WTC11 (cell line): ENCODE data around the gene PNMA6E. TPM values are rescaled to one million over a fixed set of nuclear protein-coding genes. Genes with fewer than 3 reads are reported as not detected.

Experiments used
- ATAC-seq: fragments of 200-7000 bp; cut with Tn5 transposase; 2 replicates; pipeline ENCODE4 v1.10.0; 2021; ENCODE audit warnings: mild to moderate bottlenecking, moderate library complexity
- CTCF ChIA-PET: fragments of 300-600 bp; sonication (Branson Sonifier 250); formaldehyde crosslinking; loops from one replicate; lab custom pipeline; 2021; ENCODE audit warnings: antibody characterized with exemption; lab: Charles Lee
- POLR2A ChIA-PET: fragments of 350-600 bp; sonication (Branson Sonifier 250); formaldehyde crosslinking; loops from one replicate; lab custom pipeline; 2021; ENCODE audit warnings: antibody characterized with exemption; lab: Charles Lee
- DNase-seq: peaks from one replicate; pipeline ENCODE4 v3.0.0; 2021; ENCODE audit warnings: low spot score
- H3K27ac Mint-ChIP-seq: 2 replicates; pipeline ENCODE4 v1.8.0; 2021; ENCODE audit warnings: mixed read lengths
- H3K27me3 Mint-ChIP-seq: 2 replicates; pipeline ENCODE4 v1.8.0; 2021; ENCODE audit warnings: low read depth, mild to moderate bottlenecking, moderate library complexity, mixed read lengths
- H3K36me3 Mint-ChIP-seq: 2 replicates; pipeline ENCODE4 v1.8.0; 2021; ENCODE audit warnings: mixed read lengths
- H3K4me1 Mint-ChIP-seq: 2 replicates; pipeline ENCODE4 v1.8.0; 2022; ENCODE audit warnings: mixed read lengths
- H3K4me3 Mint-ChIP-seq: 2 replicates; pipeline ENCODE4 v1.8.0; 2021; ENCODE audit warnings: mild to moderate bottlenecking, moderate library complexity, mixed read lengths
- H3K9me3 Mint-ChIP-seq: 2 replicates; pipeline ENCODE4 v1.8.0; 2021; ENCODE audit warnings: mixed read lengths
- AR ChIP-seq: fragments of 250-450 bp; sonication (Bioruptor Pico); IDR thresholded peaks from 2 replicates; pipeline ENCODE4 v1.9.0; 2021; ENCODE audit warnings: mild to moderate bottlenecking
- ATF1 ChIP-seq: sonication (generic); formaldehyde crosslinking; IDR thresholded peaks from 2 replicates; pipeline ENCODE4 v1.8.1; 2023; ENCODE audit warnings: mild to moderate bottlenecking, moderate library complexity, missing genetic modification reagents
- ATF6 ChIP-seq: sonication (generic); formaldehyde crosslinking; IDR thresholded peaks from 2 replicates; pipeline ENCODE4 v1.8.1; 2023; ENCODE audit warnings: mild to moderate bottlenecking, missing genetic modification reagents
- CREM ChIP-seq: sonication (generic); formaldehyde crosslinking; IDR thresholded peaks from 2 replicates; pipeline ENCODE4 v1.8.1; 2022; ENCODE audit warnings: mild to moderate bottlenecking, missing genetic modification reagents, moderate library complexity
- CTCF ChIP-seq: fragments of 200-600 bp; IDR thresholded peaks from 2 replicates; pipeline ENCODE4 v1.8.0; 2022; ENCODE audit warnings: antibody characterized with exemption
- FOXJ3 ChIP-seq: sonication (generic); formaldehyde crosslinking; IDR thresholded peaks from 2 replicates; pipeline ENCODE4 v1.9.0; 2021; ENCODE audit warnings: missing genetic modification reagents, mild to moderate bottlenecking, borderline replicate concordance
- HMGXB4 ChIP-seq: sonication (generic); formaldehyde crosslinking; IDR thresholded peaks from 2 replicates; pipeline ENCODE4 v1.8.1; 2023; ENCODE audit warnings: mild to moderate bottlenecking, moderate library complexity, missing genetic modification reagents
- JAZF1 ChIP-seq: fragments of 250-450 bp; sonication (Bioruptor Pico); IDR thresholded peaks from 2 replicates; pipeline ENCODE4 v1.9.0; 2021; ENCODE audit warnings: moderate library complexity, mild to moderate bottlenecking, inconsistent platforms
- KAT7 ChIP-seq: sonication (generic); formaldehyde crosslinking; IDR thresholded peaks from 2 replicates; pipeline ENCODE4 v1.8.1; 2023; ENCODE audit warnings: missing genetic modification reagents, mild to moderate bottlenecking, borderline replicate concordance
- MXD4 ChIP-seq: fragments of 250-450 bp; sonication (Bioruptor Pico); IDR thresholded peaks from 2 replicates; pipeline ENCODE4 v1.8.0; 2021; ENCODE audit warnings: mild to moderate bottlenecking, moderate library complexity, borderline replicate concordance
- NFYB ChIP-seq: sonication (generic); formaldehyde crosslinking; conservative IDR thresholded peaks from 2 replicates; pipeline ENCODE4 v1.8.0; 2022; ENCODE audit warnings: low read depth, missing genetic modification reagents
- NR1H2 ChIP-seq: sonication (generic); formaldehyde crosslinking; IDR thresholded peaks from 2 replicates; pipeline ENCODE4 v1.9.0; 2021; ENCODE audit warnings: mild to moderate bottlenecking, moderate library complexity, missing genetic modification reagents
- NR2C2 ChIP-seq: sonication (generic); formaldehyde crosslinking; IDR thresholded peaks from 2 replicates; pipeline ENCODE4 v1.8.0; 2022; ENCODE audit warnings: mild to moderate bottlenecking, missing genetic modification reagents
- PRDM15 ChIP-seq: sonication (generic); formaldehyde crosslinking; IDR thresholded peaks from 2 replicates; pipeline ENCODE4 v1.8.0; 2022; ENCODE audit warnings: missing genetic modification reagents
- PRRX2 ChIP-seq: fragments of 250-450 bp; sonication (Bioruptor Pico); IDR thresholded peaks from 2 replicates; pipeline ENCODE4 v1.8.0; 2021; ENCODE audit warnings: mild to moderate bottlenecking
- SMAD3 ChIP-seq: sonication (generic); formaldehyde crosslinking; IDR thresholded peaks from 2 replicates; pipeline ENCODE4 v1.8.0; 2022; ENCODE audit warnings: missing genetic modification reagents, mild to moderate bottlenecking, borderline replicate concordance
- SMAD4 ChIP-seq: sonication (generic); formaldehyde crosslinking; IDR thresholded peaks from 2 replicates; pipeline ENCODE4 v1.8.0; 2022; ENCODE audit warnings: mild to moderate bottlenecking, missing genetic modification reagents
- TEAD4 ChIP-seq: sonication (generic); formaldehyde crosslinking; IDR thresholded peaks from 2 replicates; pipeline ENCODE4 v1.8.0; 2022; ENCODE audit warnings: mild to moderate bottlenecking, missing genetic modification reagents
- ZBTB43 ChIP-seq: sonication (generic); formaldehyde crosslinking; IDR thresholded peaks from 2 replicates; pipeline ENCODE4 v1.8.1; 2023; ENCODE audit warnings: mild to moderate bottlenecking, missing genetic modification reagents
- total RNA-seq: library from RNA; stranded (reverse); gene quantifications from 3 replicates; pipeline ENCODE4 v1.2.3, GENCODE V29; 2021

Gene PNMA6E
- total RNA-seq, 1 experiment from 2014 or later = not detected

GRCh38 chrX:153448556-153449367 lies 47.6 kb upstream of the PNMA6E start:
- H3K27me3 Mint-ChIP-seq = no peaks in the 10 kb centered on the region
- ChIA-PET CTCF (interaction anchor here (1.0 kb wide), 1 partner anchor 12 kb away, joined by 4 read pairs; no protein-coding TSS in a partner anchor), POLR2A (no interaction called here)
- H3K4me3 Mint-ChIP-seq = no peak overlapping the region
- no peaks in the 10 kb centered on the region for H3K9me3 Mint-ChIP-seq
- no peak for ATAC-seq
- peaks cover 3% of the 10 kb centered on the region; the same call in 1 of the 2 replicates for H3K36me3 Mint-ChIP-seq
- no peaks in the 10 kb centered on the region for H3K4me1 Mint-ChIP-seq
- no peak for DNase-seq
- no peak overlapping the region for H3K27ac Mint-ChIP-seq
- TF ChIP-seq MXD4 (CRISPR knock-in tag) (no peak), TEAD4 (CRISPR knock-in tag) (no peak), AR (CRISPR knock-in tag) (no peak), CTCF (no peak), FOXJ3 (CRISPR knock-in tag) (no peak), PRDM15 (CRISPR knock-in tag) (no peak), CREM (CRISPR knock-in tag) (no peak), SMAD4 (CRISPR knock-in tag) (no peak), ZBTB43 (CRISPR knock-in tag) (no peak), NR1H2 (CRISPR knock-in tag) (no peak), ATF1 (CRISPR knock-in tag) (no peak), SMAD3 (CRISPR knock-in tag) (no peak), ATF6 (no peak), PRRX2 (CRISPR knock-in tag) (no peak), NFYB (CRISPR knock-in tag) (no peak), KAT7 (CRISPR knock-in tag) (no peak), JAZF1 (CRISPR knock-in tag) (no peak), NR2C2 (no peak), HMGXB4 (CRISPR knock-in tag) (no peak)
